ENCODE measurements around the gene C4BPA.

GRCh38 chr1:207131163-207131562 is 27.1 kb downstream of the C4BPA start:
- no peak for TF ChIP-seq CTCF (conservative IDR thresholded peaks at IDR 0.05 in 1 of 2, IDR thresholded peaks at IDR 0.05 in 1 of 2; ENCODE audit: extremely low read depth in 1 of 2, insufficient read depth in 1 of 2, low read depth in 1 of 2, low read length in 2 of 2)
- no peak for TF ChIP-seq EZH2 (IDR thresholded peaks at IDR 0.05; ENCODE audit: borderline replicate concordance, low read length)
